Fibroblast of the aortic adventitia (primary cell): Measurements from ENCODE around the gene ADARB2. TPM values are rescaled to one million over a fixed set of nuclear protein-coding genes. Genes with fewer than 3 reads are reported as not detected.

Source experiments
- DNase-seq: peaks from one replicate; pipeline ENCODE4 v3.0.0-alpha.2; 2010; ENCODE audit warnings: low read depth
- H3K4me3 ChIP-seq: 2 replicates; pipeline ENCODE4 v1.5.1; 2011; ENCODE audit warnings: low read depth, mild to moderate bottlenecking, control low read depth, low read length, moderate library complexity
- total RNA-seq: library from RNA; depleted of rRNA; stranded (reverse); fragments of >200 nt; gene quantifications from 2 replicates; pipeline ENCODE4 v1.2.3, GENCODE V29; 2012; ENCODE audit warnings: low replicate concordance
- TF ChIP-seq, protein P1 (sequence below): IDR thresholded peaks from 2 replicates; pipeline ENCODE4 v1.5.1; 2011; ENCODE audit warnings: mild to moderate bottlenecking, low read length, control low read depth, inconsistent platforms; ENCODE audit not compliant: insufficient read depth

The ADARB2 gene
- total RNA-seq, 1 donor, result not detected

- TF ChIP-seq, protein P1, sequence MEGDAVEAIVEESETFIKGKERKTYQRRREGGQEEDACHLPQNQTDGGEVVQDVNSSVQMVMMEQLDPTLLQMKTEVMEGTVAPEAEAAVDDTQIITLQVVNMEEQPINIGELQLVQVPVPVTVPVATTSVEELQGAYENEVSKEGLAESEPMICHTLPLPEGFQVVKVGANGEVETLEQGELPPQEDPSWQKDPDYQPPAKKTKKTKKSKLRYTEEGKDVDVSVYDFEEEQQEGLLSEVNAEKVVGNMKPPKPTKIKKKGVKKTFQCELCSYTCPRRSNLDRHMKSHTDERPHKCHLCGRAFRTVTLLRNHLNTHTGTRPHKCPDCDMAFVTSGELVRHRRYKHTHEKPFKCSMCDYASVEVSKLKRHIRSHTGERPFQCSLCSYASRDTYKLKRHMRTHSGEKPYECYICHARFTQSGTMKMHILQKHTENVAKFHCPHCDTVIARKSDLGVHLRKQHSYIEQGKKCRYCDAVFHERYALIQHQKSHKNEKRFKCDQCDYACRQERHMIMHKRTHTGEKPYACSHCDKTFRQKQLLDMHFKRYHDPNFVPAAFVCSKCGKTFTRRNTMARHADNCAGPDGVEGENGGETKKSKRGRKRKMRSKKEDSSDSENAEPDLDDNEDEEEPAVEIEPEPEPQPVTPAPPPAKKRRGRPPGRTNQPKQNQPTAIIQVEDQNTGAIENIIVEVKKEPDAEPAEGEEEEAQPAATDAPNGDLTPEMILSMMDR, result no peak
- no peak overlapping the region for H3K4me3 ChIP-seq
- no peak for DNase-seq
Observed at GRCh38 chr10:1394155-1394912, 343.0 kb downstream of the ADARB2 start.

DNA sequence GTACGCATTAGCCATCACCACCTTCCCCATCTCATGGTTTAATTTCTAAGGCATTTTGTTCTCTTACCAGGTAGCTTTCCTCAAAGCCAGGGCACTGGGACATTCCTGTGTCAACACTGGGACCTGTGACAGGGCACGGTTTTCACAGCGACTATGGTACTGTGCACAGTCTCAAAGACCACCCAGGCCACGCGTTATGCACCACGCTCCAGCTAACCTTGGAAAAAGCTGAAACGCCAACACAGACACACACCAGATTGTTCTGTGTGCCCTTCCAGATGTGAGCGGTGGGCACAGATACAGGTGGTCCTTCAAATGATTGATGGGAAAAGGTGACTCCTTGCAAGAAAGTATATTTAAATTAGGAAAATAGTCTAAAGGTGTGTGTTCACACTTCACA, 343.8 kb downstream of the ADARB2 start:
- no peak overlapping the region for H3K4me3 ChIP-seq
- no peak for DNase-seq
- TF ChIP-seq, protein P1, result no peak

- TF ChIP-seq, protein P1, result no peak
- DNase-seq, result no peak
- no peak overlapping the region for H3K4me3 ChIP-seq
Observed at GRCh38 chr10:1392127-1392526, 345.2 kb downstream of the ADARB2 start.

GRCh38 chr10:1390200-1390599, 347.1 kb downstream of the ADARB2 start:
- no peak for DNase-seq
- no peak overlapping the region for H3K4me3 ChIP-seq
- TF ChIP-seq, protein P1, result no peak

DNA sequence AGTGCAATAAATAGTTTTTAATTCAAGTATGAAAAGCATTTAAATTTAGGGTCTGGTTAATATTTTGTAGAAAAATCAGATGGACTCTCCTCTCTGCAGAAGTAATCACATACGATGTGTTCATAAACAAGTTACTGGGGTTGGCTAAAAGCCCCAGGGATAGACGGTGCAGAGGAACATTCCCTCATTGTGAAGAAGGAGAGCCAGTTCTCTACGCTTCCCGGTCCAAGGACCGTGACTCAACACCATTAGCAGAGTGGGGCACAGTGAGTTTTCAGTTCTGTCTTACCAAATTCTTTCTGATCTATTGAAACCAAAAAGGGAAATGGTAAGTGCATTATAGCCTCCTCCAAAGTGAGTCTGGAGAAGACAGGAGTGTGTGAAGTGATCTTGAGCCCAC, 353.3 kb downstream of the ADARB2 start:
- TF ChIP-seq, protein P1, result no peak
- no peak for DNase-seq
- no peak overlapping the region for H3K4me3 ChIP-seq

GRCh38 chr10:1382711-1383110, 354.6 kb downstream of the ADARB2 start:
- TF ChIP-seq, protein P1, result no peak
- no peak overlapping the region for H3K4me3 ChIP-seq
- DNase-seq, result no peak

DNA sequence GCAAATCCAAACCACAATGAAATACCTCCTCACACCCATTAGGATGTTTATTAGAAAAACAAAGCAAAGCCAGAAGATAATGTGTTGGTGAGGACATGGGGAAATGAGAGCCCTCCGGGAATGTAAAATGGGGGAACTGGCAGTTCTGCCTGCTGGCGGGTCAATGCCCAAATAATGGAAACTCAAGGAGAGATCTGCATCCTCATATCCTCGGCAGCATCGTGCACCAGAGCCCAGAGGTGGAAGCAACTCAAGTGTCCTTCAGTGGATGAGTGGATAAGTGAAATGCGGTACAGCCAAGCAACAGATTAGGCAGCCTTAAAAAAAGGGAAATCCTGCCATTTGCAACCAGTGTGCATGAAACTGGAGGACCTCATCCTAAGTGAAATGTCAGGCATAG, 356.0 kb downstream of the ADARB2 start:
- H3K4me3 ChIP-seq, result no peak overlapping the region
- TF ChIP-seq, protein P1, result no peak
- no peak for DNase-seq
